Measurements from ENCODE around the gene SLTM.

Gene SLTM

DNA sequence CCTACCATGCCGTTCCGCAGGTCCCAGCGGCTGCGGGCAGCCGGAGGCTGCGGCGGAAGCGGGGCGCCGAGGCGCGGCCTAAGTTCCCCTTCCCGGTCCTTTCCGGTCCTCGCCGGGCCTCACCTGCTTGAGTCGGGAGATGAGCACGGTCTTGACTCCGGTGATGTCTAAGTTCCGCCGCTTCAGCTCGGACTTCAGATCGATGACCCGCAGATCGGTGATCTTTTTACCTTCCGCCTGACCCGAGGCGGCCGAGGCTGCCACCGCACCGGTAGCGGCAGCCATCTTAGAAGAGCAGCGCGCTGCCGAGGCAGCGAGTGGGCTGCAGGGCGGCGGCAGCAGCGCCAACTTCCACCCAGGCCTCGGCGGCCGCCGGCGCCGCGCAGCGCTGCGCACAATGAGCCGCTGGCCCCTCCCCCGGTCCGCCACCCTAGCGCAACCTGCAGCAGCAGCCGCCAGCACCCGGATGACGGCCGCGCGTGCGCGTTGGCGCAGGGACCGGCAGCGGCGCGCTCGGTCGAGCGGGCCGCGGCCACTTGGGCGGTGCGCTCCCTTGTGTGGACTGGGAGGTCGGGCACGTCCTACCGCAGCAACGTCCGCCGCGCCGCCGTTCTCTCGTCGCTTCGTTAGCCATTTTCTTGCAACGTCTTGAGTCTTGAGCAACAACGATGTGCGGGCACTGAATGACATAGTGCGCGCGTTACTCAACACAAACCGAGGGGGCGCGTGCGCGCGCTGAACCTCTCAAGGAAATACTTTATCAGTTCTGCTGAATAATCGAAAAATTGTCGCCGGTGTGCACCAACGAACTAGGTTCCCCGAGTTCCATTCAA lies at the start of gene SLTM:
Gene SLTM (minus strand): TSS at position 399 of the 833 bp plus-strand sequence. CDS start 114 bp downstream, at position 285.
- H3K4me3 ChIP-seq (ENCODE audit: low read length) = peak within 1 kb of the TSS; percentile 100
- no peak for TF ChIP-seq ZNF274 (IDR thresholded peaks at IDR 0.05; ENCODE audit: low read depth, low read length)

DNA sequence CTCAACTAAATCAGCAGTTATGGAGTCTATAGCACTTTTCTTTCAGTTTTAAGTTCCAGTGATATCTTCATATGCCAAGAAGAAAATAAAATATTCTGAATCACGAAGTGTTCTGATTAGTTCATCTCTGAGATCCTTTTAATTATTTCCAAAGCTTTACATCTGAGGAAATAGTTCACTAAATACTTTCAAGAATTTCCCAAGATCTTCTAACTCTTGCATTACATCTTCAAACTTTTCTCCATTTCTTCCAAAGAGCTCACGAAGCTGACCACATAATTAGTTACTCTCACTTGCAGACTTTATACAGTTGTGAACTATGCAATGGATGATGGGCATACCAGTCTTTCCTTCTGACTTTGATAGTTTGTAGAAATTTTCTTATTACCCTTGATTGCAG lies 49.8 kb upstream of the SLTM start:
- no peak for TF ChIP-seq ZNF274 (IDR thresholded peaks at IDR 0.05; ENCODE audit: low read depth, low read length)
- no peak overlapping the region for H3K4me3 ChIP-seq (ENCODE audit: low read length)

DNA sequence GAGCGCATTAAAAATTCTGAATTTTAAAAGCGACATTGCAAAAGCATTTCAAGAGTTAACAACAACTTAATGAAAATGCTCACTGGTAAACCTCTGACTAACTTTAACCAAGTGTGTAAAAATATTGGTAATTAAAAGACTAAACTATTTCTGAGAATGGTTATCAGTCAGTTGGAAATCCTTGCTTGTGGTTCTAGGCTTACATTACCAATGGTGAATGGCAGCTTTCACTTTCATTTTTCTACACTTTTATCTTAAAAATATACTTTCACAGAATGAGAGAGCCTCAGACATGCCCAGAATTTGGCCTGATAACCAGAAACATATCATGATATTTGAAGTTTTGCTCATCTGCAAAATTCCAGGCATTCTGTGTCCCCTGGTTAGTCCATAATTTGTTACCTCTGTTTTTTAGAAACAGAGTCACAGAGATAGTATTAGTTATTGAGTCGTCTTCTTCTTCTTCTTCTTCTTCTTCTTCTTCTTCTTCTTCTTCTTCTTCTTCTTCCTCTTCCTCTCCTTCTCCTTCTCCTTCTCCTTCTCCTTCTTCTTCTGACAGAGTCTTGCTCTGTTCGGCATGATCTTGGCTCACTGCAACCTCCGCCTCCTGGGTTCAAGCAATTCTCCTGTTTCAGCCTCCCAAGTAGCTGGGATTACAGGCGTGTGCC lies 48.5 kb upstream of the SLTM start:
- peak overlapping the region; percentile 46; the same call in 1 of the 2 replicates for H3K4me3 ChIP-seq (ENCODE audit: low read length)
- no peak for TF ChIP-seq ZNF274 (IDR thresholded peaks at IDR 0.05; ENCODE audit: low read depth, low read length)

- TF ChIP-seq ZNF274 (IDR thresholded peaks at IDR 0.05; ENCODE audit: low read depth, low read length) = no peak
Observed at GRCh38 chr15:58980351-58980939, 47.0 kb upstream of the SLTM start.

GRCh38 chr15:58977887-58978286 lies 44.4 kb upstream of the SLTM start:
- H3K4me3 ChIP-seq (ENCODE audit: low read length) = no peak overlapping the region
- TF ChIP-seq ZNF274 (IDR thresholded peaks at IDR 0.05; ENCODE audit: low read depth, low read length) = no peak

More at GRCh38 chr15:58980351-58980939, 47.0 kb upstream of the SLTM start:
- 0 out of 2 replicates have a peak overlapping the region, but pooled peaks have one; percentile 39 for H3K4me3 ChIP-seq (ENCODE audit: low read length)

DNA sequence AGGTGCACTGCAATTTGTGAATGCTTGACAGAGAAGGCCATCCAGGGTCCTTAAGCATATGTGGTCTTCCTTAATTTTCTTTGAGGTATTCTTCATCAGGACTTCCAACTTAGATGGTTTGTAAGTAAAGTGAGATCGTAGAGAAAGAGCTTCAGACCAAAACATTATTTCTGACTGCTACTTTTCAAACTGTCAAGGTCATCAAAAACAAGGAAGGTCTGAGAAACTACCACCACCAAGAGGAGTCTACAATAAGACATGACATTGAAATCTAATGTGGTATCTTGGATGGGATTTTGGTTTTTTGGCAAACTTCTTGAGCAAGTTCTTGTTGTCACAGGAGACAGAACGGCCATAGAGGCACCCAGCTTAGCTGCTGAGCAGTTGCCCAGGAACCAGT lies 34.0 kb upstream of the SLTM start:
- no peak overlapping the region for H3K4me3 ChIP-seq (ENCODE audit: low read length)
- no peak for TF ChIP-seq ZNF274 (IDR thresholded peaks at IDR 0.05; ENCODE audit: low read depth, low read length)

GRCh38 chr15:58966698-58967097 lies 33.2 kb upstream of the SLTM start:
- H3K4me3 ChIP-seq (ENCODE audit: low read length) = no peak overlapping the region
- TF ChIP-seq ZNF274 (IDR thresholded peaks at IDR 0.05; ENCODE audit: low read depth, low read length) = no peak

DNA sequence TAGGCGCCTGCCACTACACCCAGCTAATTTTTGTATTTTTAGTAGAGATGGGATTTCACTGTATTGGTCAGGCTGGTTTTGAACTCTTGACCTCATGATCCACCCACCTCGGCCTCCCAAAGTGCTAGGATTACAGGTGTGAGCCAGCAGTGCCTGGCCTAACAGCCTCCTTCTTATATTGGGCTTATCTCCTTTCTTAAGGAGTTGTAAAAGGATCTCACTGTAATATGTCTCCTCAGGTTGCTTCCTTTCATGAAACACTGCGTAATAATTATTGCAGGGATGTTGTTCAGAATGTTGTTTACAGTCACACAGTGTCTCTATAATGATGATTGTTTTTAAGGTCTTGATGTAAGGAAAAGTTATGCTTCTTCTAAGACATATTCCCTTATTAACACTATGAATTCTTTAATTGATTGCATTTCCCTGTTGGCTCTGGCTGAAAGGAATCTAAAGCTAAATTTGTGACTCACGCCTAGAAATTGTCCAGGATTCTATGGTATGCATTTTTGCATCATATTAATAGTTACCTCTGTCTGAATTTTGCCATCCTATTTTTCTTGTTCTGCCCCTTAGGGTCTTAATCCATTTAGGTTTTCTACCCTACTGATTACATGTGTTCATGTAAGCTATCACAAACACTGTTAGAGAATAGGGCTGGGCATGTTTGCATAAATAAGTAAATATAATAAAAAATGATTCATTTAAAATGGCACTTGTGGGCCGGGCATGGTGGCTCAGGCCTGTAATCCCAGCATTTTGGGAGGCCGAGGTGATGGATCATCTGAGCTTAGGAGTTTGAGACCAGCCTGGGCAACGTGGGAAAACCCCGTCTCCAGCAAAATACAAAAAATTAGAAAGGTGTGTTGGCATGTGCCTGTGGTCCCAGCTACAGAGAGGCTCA lies 29.4 kb upstream of the SLTM start:
- no peak overlapping the region for H3K4me3 ChIP-seq (ENCODE audit: low read length)

DNA sequence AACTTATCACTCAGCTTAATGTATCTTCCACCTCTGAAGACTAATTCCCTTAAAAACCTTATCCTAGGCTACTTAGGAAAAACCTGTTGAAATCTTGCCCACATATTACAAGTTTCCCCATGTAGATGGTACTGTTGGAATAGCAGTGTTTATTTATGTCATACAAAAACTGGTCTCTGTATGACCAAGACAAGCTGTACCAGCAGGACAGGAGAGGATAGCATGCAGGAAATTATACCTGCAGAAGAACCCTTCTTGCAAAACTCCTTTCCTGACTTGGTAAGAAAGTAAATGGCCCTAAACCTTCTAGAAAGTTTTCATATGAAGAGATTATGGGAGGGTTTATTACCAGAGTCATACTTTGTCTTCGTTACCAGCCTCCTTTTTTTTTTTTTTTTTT lies 28.7 kb upstream of the SLTM start:
- TF ChIP-seq ZNF274 (IDR thresholded peaks at IDR 0.05; ENCODE audit: low read depth, low read length) = no peak
- H3K4me3 ChIP-seq (ENCODE audit: low read length) = no peak overlapping the region

More for the DNA sequence above, 29.4 kb upstream of the SLTM start:
- TF ChIP-seq ZNF274 (IDR thresholded peaks at IDR 0.05; ENCODE audit: low read depth, low read length) = no peak

- TF ChIP-seq ZNF274 (IDR thresholded peaks at IDR 0.05; ENCODE audit: low read depth, low read length) = no peak
- no peak overlapping the region for H3K4me3 ChIP-seq (ENCODE audit: low read length)
Observed at GRCh38 chr15:58958811-58959210, 25.3 kb upstream of the SLTM start.

DNA sequence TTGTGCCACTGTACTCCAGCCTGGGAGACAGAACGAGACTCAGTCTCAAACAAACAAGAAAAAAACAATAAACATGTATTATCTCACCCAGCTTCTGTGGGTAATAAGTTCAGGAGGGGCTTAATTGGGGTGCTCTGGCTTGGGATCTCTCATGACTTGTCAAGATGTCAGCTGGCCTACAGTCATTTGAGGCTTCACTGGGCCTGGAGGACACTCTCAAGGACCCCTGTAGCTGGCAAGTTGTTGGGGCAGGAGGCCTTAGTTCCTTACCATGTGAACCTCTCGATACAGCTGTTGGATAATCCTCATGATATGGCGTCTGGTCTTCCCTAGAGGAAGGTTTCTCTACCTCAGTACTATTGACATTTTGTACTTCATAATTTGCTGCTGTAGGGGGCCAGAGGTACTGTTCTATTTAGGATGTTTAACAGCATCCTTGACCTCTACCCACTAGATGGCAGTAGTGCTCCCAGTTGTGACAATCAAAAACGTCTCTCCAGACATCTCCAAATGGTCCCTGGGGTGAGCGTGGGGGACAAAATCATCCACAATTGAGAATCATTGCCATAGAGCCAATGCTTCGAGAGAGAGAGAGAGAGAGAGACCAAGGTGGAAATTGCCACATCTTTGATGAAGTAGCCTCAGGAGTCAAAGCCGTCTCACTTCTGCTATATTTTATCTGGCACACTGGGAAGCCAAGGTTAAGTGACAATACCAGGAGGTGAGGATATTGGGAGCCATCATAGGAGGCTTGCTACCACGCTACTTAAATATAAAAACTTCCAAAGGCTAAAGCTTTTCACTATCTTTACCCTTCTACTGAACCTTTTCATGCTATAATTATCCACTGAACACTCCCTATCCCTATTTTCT lies 23.9 kb upstream of the SLTM start:
- no peak overlapping the region for H3K4me3 ChIP-seq (ENCODE audit: low read length)
- TF ChIP-seq ZNF274 (IDR thresholded peaks at IDR 0.05; ENCODE audit: low read depth, low read length) = no peak

DNA sequence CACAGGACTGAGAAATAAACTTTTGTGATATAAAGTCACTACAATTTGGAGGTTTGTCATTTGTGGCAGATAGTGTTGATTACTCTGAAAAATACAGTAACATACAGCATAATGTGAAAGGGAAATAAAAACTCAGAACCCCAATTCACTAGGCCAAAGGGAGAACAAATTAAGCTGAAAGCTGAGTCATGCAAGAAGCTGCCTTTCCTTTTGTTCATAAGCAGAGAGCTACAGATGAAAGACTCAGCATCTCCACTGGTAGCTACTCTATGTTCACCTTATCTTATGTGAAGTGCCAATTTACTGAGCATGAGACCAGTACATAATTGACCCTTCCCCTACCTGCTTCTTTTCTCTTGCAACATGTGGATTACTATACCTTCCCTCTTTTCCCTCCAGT lies 19.3 kb upstream of the SLTM start:
- no peak for TF ChIP-seq ZNF274 (IDR thresholded peaks at IDR 0.05; ENCODE audit: low read depth, low read length)
- no peak overlapping the region for H3K4me3 ChIP-seq (ENCODE audit: low read length)
